HG03108 (cell line): Measurements from ENCODE around the gene VTCN1.

Experiments
- ATAC-seq: cut with Tn5 transposase; IDR thresholded peaks from one replicate; pipeline ENCODE4 v1.9.1; 2021; ENCODE audit warnings: moderate library complexity; ENCODE audit not compliant: unreplicated experiment

Gene VTCN1

DNA sequence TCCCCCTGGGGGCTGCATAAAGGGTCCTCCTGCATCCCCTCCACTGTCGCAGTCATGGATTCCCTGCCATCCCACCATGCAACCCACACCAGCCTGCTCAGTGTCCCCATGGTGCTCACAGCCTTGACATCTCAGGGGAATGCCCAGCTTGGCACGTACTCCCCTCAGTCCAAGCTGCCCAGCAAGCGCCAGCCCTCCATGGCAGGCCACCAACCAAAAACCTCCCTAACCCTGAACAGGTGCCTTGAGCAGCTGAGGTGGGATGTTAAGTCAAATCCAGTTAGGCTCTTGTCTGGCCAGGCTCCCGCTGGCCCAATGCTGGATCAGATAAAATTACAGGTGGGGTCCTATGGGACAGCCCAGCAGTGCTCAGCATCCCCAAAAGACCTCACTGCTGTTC, 341 bp downstream of the VTCN1 start:
- ATAC-seq = no peak

- ATAC-seq = no peak
These were observed 1.6 kb downstream of the VTCN1 start for GRCh38 chr1:117209094-117209493.

DNA sequence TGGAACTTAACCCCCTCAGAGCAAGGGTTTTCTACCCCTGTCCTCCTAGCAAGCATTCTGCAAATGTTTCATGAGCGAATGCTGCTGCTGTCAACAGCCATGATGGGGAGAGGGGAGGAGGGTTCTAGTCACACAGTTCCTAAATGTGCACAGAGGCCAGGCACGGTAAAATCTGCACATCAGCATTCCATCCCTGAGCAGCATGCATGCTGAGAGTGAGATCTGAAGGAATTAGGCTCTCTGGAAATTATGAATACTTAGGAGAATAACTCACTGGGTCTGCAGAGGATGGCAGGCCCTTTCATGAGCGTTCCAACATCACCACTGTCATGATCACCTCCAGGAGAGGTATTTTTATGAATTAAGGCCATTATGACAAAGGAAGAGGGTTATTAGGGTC, 2.1 kb downstream of the VTCN1 start:
- no peak for ATAC-seq

DNA sequence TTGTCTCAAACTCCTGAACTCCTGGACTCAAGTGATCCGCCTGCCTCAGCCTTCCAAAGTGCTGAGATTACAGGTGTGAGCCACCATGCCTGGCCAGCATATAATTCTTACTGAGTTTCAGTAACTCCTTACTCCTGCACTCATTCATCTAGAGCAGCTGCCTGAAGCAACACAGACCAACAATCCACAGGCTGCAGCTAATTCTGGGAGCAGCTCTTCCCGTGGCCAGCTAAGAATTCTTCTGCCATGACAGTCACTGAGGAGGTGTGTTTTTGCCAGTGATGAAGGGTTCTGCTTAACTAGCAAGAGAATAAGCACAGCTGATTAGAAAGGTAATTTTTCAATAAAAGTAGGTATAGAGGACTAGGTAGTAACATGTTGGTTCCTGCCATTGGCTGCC, 5.4 kb downstream of the VTCN1 start:
- no peak for ATAC-seq

DNA sequence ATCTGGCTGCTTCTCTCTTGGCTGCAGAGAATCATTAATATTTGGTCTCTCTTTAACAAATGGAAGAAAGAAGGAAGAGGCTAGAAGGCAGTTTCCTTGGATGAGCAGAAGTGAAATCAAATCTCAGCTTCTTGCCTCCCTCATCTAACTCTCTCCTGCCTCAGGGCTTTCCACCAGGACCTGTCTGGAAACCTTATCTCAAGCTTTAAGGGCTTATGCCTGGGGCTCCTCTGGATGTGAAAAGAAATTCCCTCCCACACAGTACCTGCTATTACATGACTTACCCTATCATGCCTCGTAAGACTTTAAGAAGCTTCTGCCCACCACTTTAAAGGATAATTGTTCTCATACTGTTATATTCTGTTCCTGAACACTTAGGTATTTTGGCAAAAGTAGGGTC, 8.9 kb downstream of the VTCN1 start:
- no peak for ATAC-seq

DNA sequence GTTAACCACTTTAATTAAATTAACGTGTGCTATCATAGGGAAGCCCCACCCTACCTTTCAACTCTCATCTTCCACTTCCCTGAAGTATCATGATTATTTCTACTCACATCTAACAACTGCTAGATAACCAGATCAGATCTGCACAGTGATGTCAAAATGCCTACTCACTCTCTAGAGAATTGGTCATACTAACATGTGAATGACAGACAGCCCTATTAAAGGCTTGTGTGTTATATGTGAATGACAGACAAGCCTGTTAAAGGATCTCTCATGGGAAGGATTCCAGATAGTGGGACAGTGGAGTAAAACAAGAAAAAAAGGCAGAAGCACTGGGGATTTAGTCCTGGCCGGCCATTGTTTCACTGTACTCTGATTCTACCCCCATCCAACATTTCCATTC, 12.6 kb downstream of the VTCN1 start:
- no peak for ATAC-seq

DNA sequence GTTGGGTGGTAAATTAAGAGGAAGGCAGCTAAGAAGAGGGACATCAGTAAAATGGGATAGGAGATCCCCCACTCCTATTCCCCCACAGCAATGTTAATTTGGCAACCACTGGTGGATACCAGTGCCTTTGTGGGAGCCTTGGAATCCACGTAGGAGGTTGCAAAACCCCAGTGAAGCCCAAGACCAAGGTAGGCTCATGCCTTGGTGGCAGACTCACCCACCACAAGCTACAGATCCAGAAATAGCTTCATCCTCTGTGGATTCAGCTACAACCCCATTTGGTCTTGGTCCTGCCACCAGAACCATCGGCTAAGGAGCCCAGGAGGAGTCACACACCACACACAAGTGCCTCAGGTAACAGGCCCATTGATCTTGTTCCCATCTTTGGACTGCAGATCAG, 21.0 kb downstream of the VTCN1 start:
- no peak for ATAC-seq

GRCh38 chr1:117188816-117189437, 21.8 kb downstream of the VTCN1 start:
- no peak for ATAC-seq

DNA sequence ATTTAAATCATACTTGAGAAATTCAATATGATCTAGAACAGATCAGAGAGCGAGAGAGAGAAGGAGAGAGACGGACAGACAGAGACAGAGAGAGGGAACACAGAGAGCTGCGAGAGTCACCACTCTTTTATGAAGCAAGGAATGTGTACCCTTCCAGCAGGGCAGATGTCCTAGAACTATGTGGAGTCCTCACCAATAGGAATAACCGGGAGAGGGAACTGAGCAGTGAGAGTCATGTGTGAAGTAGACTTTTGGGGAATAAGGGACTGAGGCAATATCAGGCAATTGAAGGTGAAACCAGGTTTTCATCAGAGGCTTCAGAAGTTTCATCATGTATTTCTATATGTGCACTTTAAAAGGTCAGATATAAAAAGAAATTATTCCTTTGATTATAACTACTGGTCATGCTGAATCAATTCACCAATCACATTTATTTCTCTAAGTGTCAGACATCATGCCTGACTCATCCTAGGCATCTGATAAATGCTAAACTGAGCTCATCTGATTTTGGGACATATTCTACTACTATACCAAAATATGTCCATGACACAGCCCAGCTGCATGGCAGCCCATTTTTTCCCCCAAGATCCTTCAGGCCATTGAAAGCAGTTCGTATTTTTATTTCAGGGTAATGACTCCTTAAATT, 22.4 kb downstream of the VTCN1 start:
- ATAC-seq = no peak

DNA sequence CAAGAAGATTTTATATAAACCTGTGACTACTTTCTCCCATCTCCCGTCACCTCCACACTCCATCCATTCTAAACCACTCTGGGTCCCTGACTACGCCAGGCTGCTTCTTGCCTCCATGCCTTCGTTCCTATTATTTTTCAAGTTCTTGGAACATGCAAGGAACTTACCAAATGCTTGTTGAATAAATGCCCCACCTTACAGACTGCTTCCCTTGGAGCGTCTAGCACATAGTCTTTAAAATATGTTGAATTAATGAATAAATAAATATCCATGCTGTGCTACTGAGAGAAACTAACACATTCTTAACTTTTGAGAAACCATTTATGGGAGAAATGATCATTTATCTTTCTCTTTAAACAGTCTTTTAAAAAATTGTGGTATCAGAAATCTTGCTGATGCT, 27.6 kb downstream of the VTCN1 start:
- no peak for ATAC-seq

DNA sequence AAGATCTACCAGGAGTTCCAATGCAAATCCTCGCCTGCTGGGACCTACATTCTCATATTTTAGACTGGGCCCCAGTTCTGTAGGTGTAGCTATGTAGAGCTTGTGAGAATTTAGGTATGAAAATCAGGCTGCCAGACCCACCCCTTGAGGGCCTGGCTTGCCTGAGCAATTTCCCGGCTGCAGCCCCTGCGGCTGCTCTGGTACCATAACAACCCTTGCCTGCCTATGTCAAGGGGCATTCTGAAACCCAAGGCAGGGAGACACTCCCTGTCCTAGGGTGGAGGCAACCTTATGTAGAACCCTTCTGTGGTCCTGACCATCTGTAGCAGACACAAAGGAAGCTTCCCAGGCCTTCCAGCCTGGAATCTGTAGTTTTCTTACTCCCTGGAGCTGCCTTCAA, 28.4 kb downstream of the VTCN1 start:
- ATAC-seq = no peak

DNA sequence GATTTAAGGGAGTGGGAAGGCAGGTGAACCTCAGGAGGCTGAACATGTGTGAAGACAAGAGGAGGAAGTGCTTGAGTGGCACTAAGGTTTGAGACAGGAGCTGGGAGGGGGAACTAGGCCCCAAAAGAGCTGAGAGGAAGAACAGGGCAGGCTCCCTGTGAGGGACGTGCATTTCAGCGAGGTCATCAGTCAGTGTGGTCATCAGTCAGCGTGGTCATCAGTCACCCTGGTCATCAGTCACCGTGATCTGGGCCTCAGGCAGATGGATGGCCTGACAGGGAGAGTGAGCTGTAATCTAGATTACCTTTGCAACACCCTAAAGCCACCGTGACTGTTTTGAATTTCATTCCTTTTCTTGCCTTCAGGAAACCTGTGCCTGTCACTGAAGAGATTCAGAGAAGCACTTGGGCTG, 29.1 kb downstream of the VTCN1 start:
- ATAC-seq = no peak

GRCh38 chr1:117180147-117180967, 30.4 kb downstream of the VTCN1 start:
- ATAC-seq = no peak

DNA sequence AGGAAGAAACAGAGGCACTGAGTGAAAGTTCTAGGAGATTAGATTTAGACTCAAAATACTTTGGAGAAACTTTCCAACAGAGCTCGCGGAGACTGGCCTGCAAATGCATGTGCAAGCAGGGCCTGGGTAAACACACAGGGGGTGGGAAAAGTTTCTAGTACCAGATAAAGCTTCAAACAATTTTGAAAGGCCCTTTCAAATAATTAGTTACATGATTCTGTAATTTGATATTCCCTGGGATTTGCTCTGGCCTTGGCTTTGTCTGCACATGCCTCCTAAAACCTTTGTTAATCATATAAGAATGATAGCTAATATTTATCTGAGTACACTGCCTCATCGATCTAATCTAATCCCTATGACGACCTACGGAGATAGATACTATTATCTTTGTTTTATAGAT, 31.3 kb downstream of the VTCN1 start:
- ATAC-seq = no peak

DNA sequence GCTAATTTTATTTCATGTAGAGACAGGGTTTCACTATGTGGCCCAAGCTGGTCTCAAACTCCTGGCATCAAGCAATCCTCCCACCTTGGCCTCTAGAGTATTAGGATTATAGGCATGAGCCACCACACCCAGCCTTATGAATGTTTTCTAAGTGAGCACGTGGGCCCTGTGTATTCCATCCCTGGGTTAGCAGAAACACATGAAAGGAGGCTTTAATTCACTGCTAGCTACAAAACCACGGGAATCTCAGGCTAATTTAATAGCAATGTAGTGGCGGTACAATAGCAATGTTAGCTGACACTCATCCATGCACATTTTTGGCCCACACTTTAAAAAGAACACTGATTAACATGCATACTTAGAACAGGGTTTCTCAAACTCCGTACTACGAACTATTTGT, 32.0 kb downstream of the VTCN1 start:
- no peak for ATAC-seq

DNA sequence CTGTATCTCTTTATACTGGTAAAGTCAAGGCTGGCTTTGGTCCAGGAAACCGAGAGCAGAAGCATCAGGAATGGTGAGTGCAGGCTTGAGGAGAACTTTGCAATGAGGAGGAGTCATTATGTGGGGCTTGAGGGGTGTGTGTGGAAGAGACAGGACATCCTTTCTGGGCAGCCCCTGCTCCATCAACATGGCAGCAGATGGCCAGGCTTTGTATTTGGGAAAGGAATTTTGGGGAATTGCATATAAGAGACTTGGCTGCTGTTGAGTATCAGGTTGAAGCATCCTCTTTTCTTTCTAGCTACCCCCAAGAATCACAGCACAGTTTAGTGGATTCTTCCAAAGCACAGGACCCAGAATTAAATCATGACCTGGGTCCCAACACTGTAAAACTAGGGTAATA, 33.4 kb downstream of the VTCN1 start:
- ATAC-seq = no peak

- no peak for ATAC-seq
These were observed 34.1 kb downstream of the VTCN1 start for GRCh38 chr1:117176579-117176978.

DNA sequence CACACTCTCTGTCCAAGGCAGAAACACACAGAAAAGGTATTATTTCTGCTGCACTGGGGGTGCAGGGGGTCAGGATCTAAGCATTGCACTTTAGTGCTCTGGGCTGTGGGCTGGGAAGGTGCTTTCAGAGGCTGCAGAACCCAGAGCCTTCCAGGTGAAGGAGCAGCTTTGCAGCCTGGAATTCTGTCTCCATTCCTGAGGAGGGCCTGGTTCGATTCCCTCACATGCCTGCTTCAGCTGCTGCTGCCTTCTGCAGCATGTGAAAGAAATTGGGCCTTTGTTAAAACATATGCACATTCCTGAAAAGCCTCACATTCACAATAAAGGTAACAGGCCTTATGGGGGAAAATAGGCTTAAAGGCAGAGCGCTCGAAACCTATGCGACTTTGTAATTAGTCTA, 35.9 kb downstream of the VTCN1 start:
- ATAC-seq = no peak

- ATAC-seq = no peak
These were observed 37.0 kb downstream of the VTCN1 start for GRCh38 chr1:117173691-117174090.

- no peak for ATAC-seq
These were observed 37.7 kb downstream of the VTCN1 start for GRCh38 chr1:117173006-117173405.

DNA sequence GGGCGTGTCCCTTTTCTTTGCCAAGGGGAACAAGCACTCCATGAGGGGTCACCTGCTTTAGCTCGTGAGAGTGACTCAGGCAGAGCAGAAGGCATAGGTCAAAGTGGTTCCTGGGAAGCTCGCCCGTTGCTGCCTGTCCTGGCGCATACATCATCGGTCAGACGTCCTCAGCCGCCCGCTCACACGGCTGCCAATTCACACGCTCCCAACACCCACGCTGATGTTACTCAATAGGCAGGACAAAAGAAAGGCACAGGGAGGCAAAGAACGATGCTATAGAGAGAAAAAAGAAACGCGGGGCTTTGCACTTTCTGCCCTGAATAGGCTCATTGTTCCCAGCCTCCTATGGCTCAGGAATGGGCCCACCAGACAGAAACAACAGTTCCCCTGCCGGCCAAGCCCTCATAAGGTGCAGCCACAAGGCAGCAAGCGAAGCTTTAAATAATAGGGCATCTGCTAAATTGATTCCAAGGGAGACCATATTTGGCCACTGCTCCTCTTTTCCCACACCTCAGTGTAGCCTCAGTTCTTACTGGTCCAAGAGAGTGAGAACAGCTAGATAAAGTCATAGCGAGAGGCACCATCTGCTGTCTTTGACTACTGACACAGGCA, 38.7 kb downstream of the VTCN1 start:
- ATAC-seq = no peak
